ENCODE results near the gene GLP2R. TPM values are rescaled to one million over a fixed set of nuclear protein-coding genes. Genes with fewer than 3 reads are reported as not detected.
A peak's percentile ranks its signal among the peaks of the same experiment; 100 is the strongest.

The GLP2R gene
- total and polyA plus RNA-seq, 2 experiments from 2014 or later = not detected

- Histone ChIP-seq H3K4me1 (ENCODE audit: insufficient read depth) (no peaks in the 10 kb centered on the region), H3K79me2 (replicated peaks; ENCODE audit: insufficient read depth) (no peaks in the 10 kb centered on the region), H3K4me2 (no peak overlapping the region), H2AFZ (no peak overlapping the region), H3F3A (replicated peaks; ENCODE audit: low read depth) (no peaks in the 10 kb centered on the region), H3K36me3 (ENCODE audit: insufficient read depth) (no peaks in the 10 kb centered on the region), H4K20me1 (replicated peaks; ENCODE audit: insufficient read depth) (no peaks in the 10 kb centered on the region), H3K27me3 (ENCODE audit: insufficient read depth) (no peaks in the 10 kb centered on the region), H3K9me2 (ENCODE audit: insufficient read depth) (no peaks in the 10 kb centered on the region), H3K27ac (ENCODE audit: low read depth) (no peak overlapping the region), H3K4me3 (no peak overlapping the region)
- TF ChIP-seq CREB1 (CRISPR knock-in tag; IDR thresholded peaks at IDR 0.05; ENCODE audit: low read depth) = no peak
- no peak for TF ChIP-seq EZH2 (IDR thresholded peaks at IDR 0.05; ENCODE audit: low read depth, unreplicated experiment)
- Mint-ChIP-seq H3K4me1 (no peaks in the 10 kb centered on the region), H3K27ac (peak overlapping the region; percentile 65; the same call in 1 of the 2 replicates), H3K36me3 (ENCODE audit: low read depth) (no peaks in the 10 kb centered on the region), H3K4me3 (no peak overlapping the region), H3K27me3 (ENCODE audit: insufficient read depth, low read depth, poor library complexity) (peaks cover 10% of the 10 kb centered on the region), H3K9me3 (no peaks in the 10 kb centered on the region)
- ATAC-seq (no peak), DNase-seq (ENCODE audit: low spot score) (no peak)
Measured at GRCh38 chr17:9917801-9918200, 92.1 kb downstream of the GLP2R start.

- no peaks in the 10 kb centered on the region for H3F3A ChIP-seq (replicated peaks; ENCODE audit: low read depth)
- TF ChIP-seq STAT1 (IDR thresholded peaks at IDR 0.05; ENCODE audit: unreplicated experiment) = no peak
- TF ChIP-seq, protein P1, sequence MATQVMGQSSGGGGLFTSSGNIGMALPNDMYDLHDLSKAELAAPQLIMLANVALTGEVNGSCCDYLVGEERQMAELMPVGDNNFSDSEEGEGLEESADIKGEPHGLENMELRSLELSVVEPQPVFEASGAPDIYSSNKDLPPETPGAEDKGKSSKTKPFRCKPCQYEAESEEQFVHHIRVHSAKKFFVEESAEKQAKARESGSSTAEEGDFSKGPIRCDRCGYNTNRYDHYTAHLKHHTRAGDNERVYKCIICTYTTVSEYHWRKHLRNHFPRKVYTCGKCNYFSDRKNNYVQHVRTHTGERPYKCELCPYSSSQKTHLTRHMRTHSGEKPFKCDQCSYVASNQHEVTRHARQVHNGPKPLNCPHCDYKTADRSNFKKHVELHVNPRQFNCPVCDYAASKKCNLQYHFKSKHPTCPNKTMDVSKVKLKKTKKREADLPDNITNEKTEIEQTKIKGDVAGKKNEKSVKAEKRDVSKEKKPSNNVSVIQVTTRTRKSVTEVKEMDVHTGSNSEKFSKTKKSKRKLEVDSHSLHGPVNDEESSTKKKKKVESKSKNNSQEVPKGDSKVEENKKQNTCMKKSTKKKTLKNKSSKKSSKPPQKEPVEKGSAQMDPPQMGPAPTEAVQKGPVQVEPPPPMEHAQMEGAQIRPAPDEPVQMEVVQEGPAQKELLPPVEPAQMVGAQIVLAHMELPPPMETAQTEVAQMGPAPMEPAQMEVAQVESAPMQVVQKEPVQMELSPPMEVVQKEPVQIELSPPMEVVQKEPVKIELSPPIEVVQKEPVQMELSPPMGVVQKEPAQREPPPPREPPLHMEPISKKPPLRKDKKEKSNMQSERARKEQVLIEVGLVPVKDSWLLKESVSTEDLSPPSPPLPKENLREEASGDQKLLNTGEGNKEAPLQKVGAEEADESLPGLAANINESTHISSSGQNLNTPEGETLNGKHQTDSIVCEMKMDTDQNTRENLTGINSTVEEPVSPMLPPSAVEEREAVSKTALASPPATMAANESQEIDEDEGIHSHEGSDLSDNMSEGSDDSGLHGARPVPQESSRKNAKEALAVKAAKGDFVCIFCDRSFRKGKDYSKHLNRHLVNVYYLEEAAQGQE (IDR thresholded peaks at IDR 0.05; ENCODE audit: unreplicated experiment) = no peak
- TF ChIP-seq ETS1 (IDR thresholded peaks at IDR 0.05) = no peak
- TF ChIP-seq CREB1 (CRISPR knock-in tag; IDR thresholded peaks at IDR 0.05; ENCODE audit: low read depth) = no peak
- Mint-ChIP-seq H3K27ac (no peak overlapping the region), H3K9me3 (no peaks in the 10 kb centered on the region), H3K4me3 (no peak overlapping the region), H3K4me1 (no peaks in the 10 kb centered on the region), H3K36me3 (ENCODE audit: low read depth) (no peaks in the 10 kb centered on the region), H3K27me3 (ENCODE audit: insufficient read depth, low read depth, poor library complexity) (peaks cover 7% of the 10 kb centered on the region)
- H3K79me2 ChIP-seq (replicated peaks; ENCODE audit: insufficient read depth) = no peaks in the 10 kb centered on the region
- no peaks in the 10 kb centered on the region for H3K27me3 ChIP-seq (ENCODE audit: insufficient read depth)
- no peak overlapping the region for H3K4me3 ChIP-seq
- DNase-seq (ENCODE audit: low spot score) = no peak
- H2AFZ ChIP-seq = no peak overlapping the region
- H3K9me2 ChIP-seq (ENCODE audit: insufficient read depth) = no peaks in the 10 kb centered on the region
- ATAC-seq = no peak
- no peaks in the 10 kb centered on the region for H3K4me1 ChIP-seq (ENCODE audit: insufficient read depth)
- no peaks in the 10 kb centered on the region for H3K36me3 ChIP-seq (ENCODE audit: insufficient read depth)
- H3K4me2 ChIP-seq = no peak overlapping the region
- H4K20me1 ChIP-seq (replicated peaks; ENCODE audit: insufficient read depth) = no peaks in the 10 kb centered on the region
- H3K27ac ChIP-seq (ENCODE audit: low read depth) = no peak overlapping the region
Measured at GRCh38 chr17:9918352-9918751, 92.6 kb downstream of the GLP2R start.
